HT1080 (cell line): Measurements from ENCODE around the gene MRPL30. TPM values are rescaled to one million over a fixed set of nuclear protein-coding genes. Genes with fewer than 3 reads are reported as not detected.
A peak's percentile ranks its signal among the peaks of the same experiment; 100 is the strongest.
"Not testable (repeated sequence)": the region's sequence is repeated elsewhere in the genome, so short reads cannot be mapped to it uniquely, and the experiment has no call there.

ENCODE experiments used
- DNase-seq: peaks from one replicate; pipeline ENCODE4 v3.0.0-alpha.2; 2015; ENCODE audit warnings: low read depth
- small RNA-seq: library from RNA; depleted of rRNA; stranded (forward); fragments of <200 nt; gene quantifications from one replicate; pipeline ENCODE3, GENCODE V24; 2014
- total RNA-seq: library from RNA; depleted of rRNA; stranded (reverse); fragments of >200 nt; shearing (Covaris generic); gene quantifications from 2 replicates; pipeline ENCODE4 v1.2.3, GENCODE V29; 2014; rRNA removed

MRPL30 gene
- total RNA-seq, 1 experiment from 2014 or later: 57.3 TPM

DNA sequence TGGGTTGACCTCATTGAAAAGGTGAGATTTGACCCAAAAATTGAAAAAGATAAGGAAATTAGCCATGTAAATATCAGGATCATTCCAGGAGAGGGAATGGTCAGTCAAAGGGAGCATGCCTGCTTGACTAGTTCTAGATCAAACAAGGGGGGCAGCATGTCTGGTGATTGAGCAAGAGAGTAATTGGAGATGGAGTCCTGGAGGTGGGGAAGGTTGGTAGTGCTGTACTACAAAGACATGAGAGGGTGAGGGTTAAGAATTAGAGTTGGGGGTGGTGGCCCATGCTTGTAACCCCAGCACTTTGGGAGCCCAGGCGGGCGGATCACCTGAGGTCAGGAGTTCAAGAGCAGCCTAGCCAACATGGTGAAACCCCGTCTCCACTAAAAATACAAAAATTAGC lies 2.0 kb downstream of the MRPL30 start:
- DNase-seq: no peak

GRCh38 chr2:99184811-99185210 lies 3.8 kb downstream of the MRPL30 start:
- DNase-seq: no peak

DNA sequence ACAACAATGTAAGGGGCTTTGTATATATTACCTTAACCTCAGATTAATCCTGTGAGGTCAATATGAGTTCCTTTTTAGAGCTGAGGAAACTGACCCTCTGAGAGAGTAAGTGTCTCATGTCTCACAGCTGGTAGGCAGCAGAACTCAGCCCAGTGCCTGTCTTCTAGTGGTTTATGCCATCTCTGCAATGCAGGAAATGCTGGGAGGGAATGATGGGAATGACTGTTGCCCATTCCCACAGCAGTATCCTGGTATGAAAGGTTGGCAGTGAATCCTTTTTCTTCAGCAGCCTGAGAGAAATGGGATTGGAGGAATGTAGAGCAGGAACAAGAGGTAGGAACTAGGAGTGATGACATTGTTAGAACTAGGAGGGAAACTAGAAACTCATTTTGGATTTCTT lies 6.0 kb downstream of the MRPL30 start:
- peak; percentile 11 for DNase-seq

DNA sequence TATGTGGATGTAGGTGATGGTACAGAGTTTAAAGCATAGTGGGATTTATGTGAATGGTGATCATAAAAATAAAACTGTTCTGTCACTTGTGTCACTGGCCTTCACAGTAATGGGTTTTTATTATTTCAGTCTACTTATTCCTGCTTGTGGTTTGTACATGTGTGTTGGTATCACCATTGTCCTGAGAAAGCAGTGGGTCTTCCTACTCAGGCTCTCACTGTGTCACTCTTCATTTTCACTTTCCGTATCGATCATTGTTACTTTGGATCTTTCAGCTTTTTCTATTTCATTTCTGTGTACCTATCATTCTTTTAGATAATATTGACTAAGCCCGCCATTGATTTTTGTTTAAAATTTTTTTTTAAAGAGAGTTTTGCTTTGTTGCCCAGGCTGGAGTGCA lies 7.4 kb downstream of the MRPL30 start:
- no peak for DNase-seq

GRCh38 chr2:99190548-99190947 lies 9.6 kb downstream of the MRPL30 start:
- DNase-seq: no peak

DNA sequence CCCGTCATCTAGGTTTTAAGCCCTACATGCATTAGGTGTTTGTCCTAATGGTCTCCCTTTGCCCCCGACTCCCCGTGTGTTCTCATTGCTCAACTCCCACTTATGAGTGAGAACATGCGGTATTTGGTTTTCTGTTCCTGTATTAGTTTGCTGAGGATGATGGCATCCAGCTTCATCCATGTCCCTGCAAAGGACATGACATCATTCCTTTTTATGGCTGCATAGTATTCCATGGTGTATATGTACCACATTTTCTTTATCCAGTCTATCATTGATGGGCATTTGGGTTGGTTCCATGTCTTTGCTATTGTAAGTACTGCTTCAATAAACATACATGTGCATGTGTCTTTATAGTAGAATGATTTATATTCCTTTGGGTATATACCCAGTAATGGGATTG lies 11.4 kb downstream of the MRPL30 start:
- not testable (repeated sequence) for DNase-seq

- DNase-seq: no peak
Measured at GRCh38 chr2:99198103-99198841, 17.3 kb downstream of the MRPL30 start.

- no peak for DNase-seq
Measured at GRCh38 chr2:99200076-99200800, 19.3 kb downstream of the MRPL30 start.

DNA sequence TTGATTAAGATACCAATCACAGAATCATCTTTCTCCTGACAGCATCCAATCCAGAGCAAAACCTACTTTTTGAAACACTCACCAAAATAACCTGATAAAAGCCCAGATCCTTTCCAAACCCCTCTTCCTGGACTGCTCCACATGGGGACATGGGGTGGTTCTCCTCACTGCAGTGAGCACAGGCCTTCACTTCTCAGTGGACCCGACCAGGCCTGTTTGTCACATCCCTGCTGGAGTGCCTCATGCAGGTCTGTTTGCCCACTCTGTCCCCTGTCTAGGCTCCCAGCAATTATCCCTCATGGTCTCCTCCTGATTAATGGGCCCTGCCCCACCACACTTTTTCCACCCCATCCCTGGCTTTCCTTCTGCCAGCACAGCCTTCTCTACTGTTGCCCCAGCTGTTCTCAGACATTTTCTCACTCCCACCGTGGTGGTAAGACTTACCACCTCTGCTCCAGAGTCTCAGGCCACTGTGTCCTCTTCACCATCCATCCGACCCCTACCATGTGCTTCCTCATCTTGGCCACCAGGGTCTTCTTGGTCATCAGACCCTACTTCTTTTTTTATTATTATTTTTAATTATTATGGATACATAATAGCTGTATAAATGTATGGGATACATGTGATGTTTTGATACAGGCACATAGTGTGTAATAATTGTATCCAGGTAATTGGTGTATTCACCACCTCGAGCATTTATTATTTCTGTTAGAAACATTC lies 21.1 kb downstream of the MRPL30 start:
- DNase-seq: no peak

DNA sequence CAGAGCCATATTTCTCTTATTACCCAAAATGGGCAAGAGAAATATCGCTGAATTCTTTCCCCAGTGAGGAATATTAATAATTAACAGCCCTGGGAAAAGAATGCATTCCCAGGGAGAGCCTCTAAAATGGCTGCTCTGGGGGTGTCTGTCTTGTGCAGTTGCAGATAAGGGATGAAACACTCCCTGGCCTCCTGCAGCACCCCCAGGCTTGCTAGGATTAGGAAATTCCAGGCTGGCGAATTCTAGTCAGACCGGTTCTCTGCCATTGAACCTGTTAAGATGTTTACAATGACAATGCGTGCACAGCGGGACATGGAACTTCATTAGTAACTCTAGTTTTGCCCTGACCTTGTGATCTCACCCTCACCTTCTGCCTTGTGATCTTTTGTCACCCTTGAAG lies 24.5 kb downstream of the MRPL30 start:
- DNase-seq: no peak

DNA sequence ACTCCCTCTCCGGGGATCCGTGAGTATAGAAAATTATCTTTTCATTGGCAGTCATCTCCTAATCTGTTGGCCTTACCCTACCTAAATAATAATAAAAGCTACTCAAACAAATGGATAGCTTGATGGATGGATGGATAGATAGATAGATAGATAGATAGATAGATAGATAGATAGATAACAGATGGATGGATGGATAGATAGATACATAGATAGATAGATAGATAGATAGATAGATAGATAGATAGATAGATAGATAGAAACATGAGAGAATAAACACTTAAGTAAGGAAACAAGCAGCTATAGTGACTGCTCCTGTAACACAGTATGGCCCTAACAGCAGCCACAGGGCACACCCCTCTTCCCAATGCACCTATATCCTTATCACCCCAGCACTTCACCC lies 35.1 kb downstream of the MRPL30 start:
- no peak for DNase-seq

DNA sequence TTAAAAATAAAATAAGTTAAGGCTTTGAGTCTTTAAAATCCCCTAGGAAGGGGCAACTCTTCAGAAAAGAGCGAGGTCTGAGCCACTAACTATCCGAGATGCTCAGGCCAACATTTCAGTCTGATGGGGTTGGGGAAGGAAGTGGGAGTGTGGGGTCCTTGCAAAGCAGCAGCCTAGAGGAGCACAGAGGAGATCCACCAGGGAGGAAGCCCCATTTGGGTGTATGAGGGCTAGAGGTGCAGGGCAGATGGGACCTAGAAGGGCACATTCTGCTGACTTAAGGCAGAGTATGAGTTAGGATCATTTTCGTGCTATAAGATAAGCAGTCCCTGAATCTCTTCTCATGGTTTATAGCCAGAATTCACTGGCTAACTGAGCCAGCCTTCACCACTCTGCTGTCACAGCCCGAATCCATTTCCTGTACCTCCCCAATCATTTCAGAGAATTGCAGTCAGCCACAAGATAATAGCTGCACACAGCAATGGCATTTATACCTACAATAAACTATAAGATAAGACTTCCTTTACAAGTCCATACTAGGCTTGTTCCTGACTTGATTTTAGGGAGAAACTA lies 37.0 kb downstream of the MRPL30 start:
- no peak for DNase-seq

DNA sequence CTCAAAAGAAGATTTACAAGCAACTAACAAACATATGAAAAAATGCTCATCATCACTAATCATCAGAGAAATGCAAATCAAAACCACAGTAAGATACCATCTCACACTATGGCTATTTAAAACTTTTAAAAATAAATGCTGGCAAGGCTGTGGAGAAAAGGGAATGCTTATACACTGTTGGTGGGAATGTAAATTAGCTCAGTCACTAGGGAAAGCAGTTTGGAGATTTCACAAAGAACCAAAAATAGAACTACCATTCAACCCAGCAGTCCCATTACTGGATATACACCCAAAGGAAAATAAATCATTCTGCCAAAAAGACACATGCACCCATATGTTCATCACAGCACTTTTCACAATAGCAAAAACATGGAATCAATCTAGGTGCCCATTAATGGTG lies 52.2 kb downstream of the MRPL30 start:
- not testable (repeated sequence) for DNase-seq

- DNase-seq: no peak
Measured at GRCh38 chr2:99238599-99238998, 57.6 kb downstream of the MRPL30 start.

GRCh38 chr2:99240431-99240830 lies 59.4 kb downstream of the MRPL30 start:
- no peak for DNase-seq

DNA sequence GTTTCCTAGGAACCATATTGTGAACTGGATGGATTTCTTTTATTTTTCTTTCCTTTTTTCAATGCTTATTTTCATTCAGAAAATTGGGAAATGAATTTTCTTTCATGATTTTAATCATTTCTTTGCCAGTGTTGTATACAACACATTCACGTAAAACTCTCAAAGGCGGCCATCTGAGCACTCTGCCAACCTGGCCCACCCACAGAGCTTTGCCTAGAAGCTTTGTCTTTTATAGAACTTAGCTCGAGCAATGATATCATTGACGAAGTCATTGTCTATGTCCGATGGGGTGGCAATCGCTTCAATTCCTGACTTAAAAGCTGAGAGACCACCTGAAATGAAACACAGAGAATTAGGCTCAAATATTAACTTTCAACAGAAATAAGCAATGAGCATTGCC lies 61.2 kb downstream of the MRPL30 start:
- DNase-seq: no peak

Small RNA genes lying within 50 kb of the gene (small RNA-seq; reads per million reads assigned to genes)
- gene AC092587.1: not detected

Other genes starting within 250 kb of the MRPL30 start
- 0.07 TPM in 1 of 2 replicates, not detected in the other for gene CRACDL, start 245.0 kb upstream of the MRPL30 start, total RNA-seq
- 0.23 TPM in 2 replicates for gene C2orf15, start 39.5 kb upstream of the MRPL30 start, total RNA-seq
- 2.8 and 6.7 TPM in 2 replicates for gene TSGA10, start 26.2 kb upstream of the MRPL30 start, total RNA-seq
- 6.6 and 7.8 TPM in 2 replicates for gene LIPT1, start 26.2 kb upstream of the MRPL30 start, total RNA-seq
- gene MITD1, start 126 bp upstream of the MRPL30 start, total RNA-seq: 21.0 and 21.4 TPM in 2 replicates
- gene LYG2, start 74.5 kb downstream of the MRPL30 start, total RNA-seq: 0.37 and 0.61 TPM in 2 replicates
- 0.17 TPM in 1 of 2 replicates, not detected in the other for gene LYG1, start 120.0 kb downstream of the MRPL30 start, total RNA-seq
- gene TXNDC9, start 155.1 kb downstream of the MRPL30 start, total RNA-seq: 65.7 and 67.4 TPM in 2 replicates
- 22.6 and 37.3 TPM in 2 replicates for gene EIF5B, start 156.2 kb downstream of the MRPL30 start, total RNA-seq